SK-N-SH (cell line): ENCODE data around the gene MUC22. TPM values are rescaled to one million over a fixed set of nuclear protein-coding genes. Genes with fewer than 3 reads are reported as not detected.

Experiments
- CTCF ChIA-PET: fragments of 300-600, 350-600 bp; formaldehyde crosslinking; extraction: SDS; loops from one replicate; lab custom pipeline; 2021; lab: Yijun Ruan, JAX
- POLR2A ChIA-PET: fragments of 350-600 bp; sonication (Branson Sonifier 250); formaldehyde crosslinking; extraction: SDS; loops from one replicate; lab custom pipeline; 2020; ENCODE audit warnings: antibody characterized with exemption, inconsistent platforms; lab: Yijun Ruan, JAX
- DNase-seq: peaks from one replicate; pipeline ENCODE4 v3.0.0; 2012
- H2AFZ ChIP-seq: fragments of 200-600 bp; sonication (generic); 2 replicates; pipeline ENCODE4 v1.8.1; 2016; ENCODE audit warnings: antibody characterized with exemption, mild to moderate bottlenecking, low read depth
- H3F3A ChIP-seq: fragments of 200-600 bp; sonication (generic); replicated peaks from 2 replicates; pipeline ENCODE3; 2016; ENCODE audit warnings: antibody characterized with exemption, mild to moderate bottlenecking; ENCODE audit not compliant: insufficient read depth
- H3K27ac ChIP-seq, 2 experiments: fragments of 200-500 bp in 1 of 2; fragments of 200-600 bp in 1 of 2; sonication (Bioruptor generic) in 1 of 2; sonication (generic), shearing (Covaris generic) in 1 of 2; 2 replicates each; pipeline versions ENCODE4 v1.5.1 to v1.6.1; 2014 to 2016; ENCODE audit warnings: low read depth in 2 of 2, inconsistent platforms in 1 of 2, low read length in 1 of 2, mild to moderate bottlenecking in 1 of 2, mixed read lengths in 1 of 2
- H3K27me3 ChIP-seq: fragments of 200-600 bp; sonication (generic), shearing (Covaris generic); 2 replicates; pipeline ENCODE4 v1.6.1; 2016; ENCODE audit warnings: mixed run types; ENCODE audit not compliant: insufficient read depth
- H3K36me3 ChIP-seq, 2 experiments: fragments of 200-500 bp in 1 of 2; fragments of 200-600 bp in 1 of 2; sonication (Bioruptor generic) in 1 of 2; sonication (generic) in 1 of 2; replicated peaks in 1 of 2; 2 replicates each; pipeline versions ENCODE3 to v1.5.1; 2014 to 2016; ENCODE audit warnings: low read length in 1 of 2, mild to moderate bottlenecking in 1 of 2; ENCODE audit not compliant: insufficient read depth in 2 of 2, control insufficient read depth in 1 of 2
- H3K4me1 ChIP-seq, 2 experiments: fragments of 200-500 bp in 1 of 2; fragments of 200-600 bp in 1 of 2; sonication (Bioruptor generic) in 1 of 2; sonication (generic), shearing (Covaris generic) in 1 of 2; 2 replicates each; pipeline versions ENCODE4 v1.5.1 to v1.6.1; 2014 to 2016; ENCODE audit warnings: low read depth in 1 of 2, low read length in 1 of 2, mixed run types in 1 of 2; ENCODE audit not compliant: insufficient read depth in 2 of 2, control insufficient read depth in 1 of 2
- H3K4me2 ChIP-seq: fragments of 200-600 bp; sonication (generic), shearing (Covaris generic); 2 replicates; pipeline ENCODE4 v1.6.1; 2017; ENCODE audit warnings: mixed run types
- H3K4me3 ChIP-seq, 2 experiments: fragments of 200-500 bp in 1 of 2; fragments of 200-600 bp in 1 of 2; sonication (Bioruptor generic) in 1 of 2; sonication (generic), shearing (Covaris generic) in 1 of 2; 2 replicates each; pipeline versions ENCODE4 v1.5.1 to v1.8.1; 2014 to 2016; ENCODE audit warnings: low read depth in 2 of 2, inconsistent platforms in 1 of 2, low read length in 1 of 2, mild to moderate bottlenecking in 1 of 2, mixed read lengths in 1 of 2, moderate library complexity in 1 of 2
- H3K79me2 ChIP-seq: fragments of 200-600 bp; sonication (generic); 2 replicates; pipeline ENCODE4 v1.8.1; 2017; ENCODE audit warnings: mild to moderate bottlenecking; ENCODE audit not compliant: insufficient read depth
- H3K9ac ChIP-seq: fragments of 200-600 bp; sonication (generic); 2 replicates; pipeline ENCODE4 v1.6.1; 2017; ENCODE audit warnings: mixed run types
- H3K9me2 ChIP-seq: fragments of 200-600 bp; sonication (generic); 2 replicates; pipeline ENCODE4 v1.6.1; 2017; ENCODE audit warnings: mixed run types
- H3K9me3 ChIP-seq: fragments of 200-600 bp; sonication (generic); 2 replicates; pipeline ENCODE4 v1.6.1; 2017; ENCODE audit warnings: mixed run types, mild to moderate bottlenecking, moderate library complexity
- H4K20me1 ChIP-seq: fragments of 200-600 bp; sonication (generic); 2 replicates; pipeline ENCODE4 v1.6.1; 2017; ENCODE audit warnings: mild to moderate bottlenecking, mixed run types; ENCODE audit not compliant: insufficient read depth
- EZH2phosphoT487 ChIP-seq: fragments of 200-600 bp; sonication (generic); IDR thresholded peaks from 2 replicates; pipeline ENCODE4 v1.6.1; 2017; ENCODE audit warnings: low read depth, mixed run types, mild to moderate bottlenecking, antibody characterized with exemption, moderate library complexity, borderline replicate concordance
- FOSL2 ChIP-seq: IDR thresholded peaks from 2 replicates; pipeline ENCODE4 v1.4.0; 2012; ENCODE audit warnings: low read depth, mild to moderate bottlenecking, moderate library complexity, borderline replicate concordance
- FOXJ3 ChIP-seq: sonication (generic); formaldehyde crosslinking; IDR thresholded peaks from 2 replicates; pipeline ENCODE4 v1.5.1; 2020; ENCODE audit warnings: mild to moderate bottlenecking, missing genetic modification reagents
- FOXM1 ChIP-seq: IDR thresholded peaks from 2 replicates; pipeline ENCODE4 v1.4.0; 2012; ENCODE audit warnings: low read depth, mild to moderate bottlenecking
- GABPA ChIP-seq: IDR thresholded peaks from 2 replicates; pipeline ENCODE4 v1.4.0; 2012; ENCODE audit warnings: low read depth, mild to moderate bottlenecking
- GATA2 ChIP-seq: sonication (generic); formaldehyde crosslinking; IDR thresholded peaks from 2 replicates; pipeline ENCODE4 v1.5.0; 2020; ENCODE audit warnings: mild to moderate bottlenecking, missing genetic modification reagents
- MAX ChIP-seq: IDR thresholded peaks from 2 replicates; pipeline ENCODE4 v1.4.0; 2012; ENCODE audit warnings: low read depth
- MEF2A ChIP-seq: IDR thresholded peaks from 2 replicates; pipeline ENCODE4 v1.4.0; 2012; ENCODE audit warnings: low read depth, borderline replicate concordance
- MXI1 ChIP-seq: IDR thresholded peaks from 2 replicates; pipeline ENCODE4 v1.6.1; 2012; ENCODE audit warnings: mild to moderate bottlenecking, low read depth, low read length, improper control_type of control experiment
- NFIC ChIP-seq: IDR thresholded peaks from 2 replicates; pipeline ENCODE4 v1.4.0; 2012; ENCODE audit warnings: borderline replicate concordance
- NRF1 ChIP-seq: IDR thresholded peaks from 2 replicates; pipeline ENCODE4 v1.6.1; 2012; ENCODE audit warnings: low read depth, mild to moderate bottlenecking, low read length
- POLR2AphosphoS5 ChIP-seq: IDR thresholded peaks from 2 replicates; pipeline ENCODE4 v1.6.1; 2012; ENCODE audit warnings: low read depth, low read length
- RAD21 ChIP-seq: IDR thresholded peaks from 2 replicates; pipeline ENCODE4 v1.6.1; 2012; ENCODE audit warnings: mild to moderate bottlenecking, low read length
- RCOR1 ChIP-seq: fragments of 150-350 bp; IDR thresholded peaks from 2 replicates; pipeline ENCODE4 v1.6.1; 2017; ENCODE audit warnings: antibody characterized with exemption, low read length
- RXRA ChIP-seq: IDR thresholded peaks from 2 replicates; pipeline ENCODE4 v1.4.0; 2012; ENCODE audit warnings: low read depth, mild to moderate bottlenecking, borderline replicate concordance
- SIN3A ChIP-seq: IDR thresholded peaks from 2 replicates; pipeline ENCODE4 v1.6.1; 2012; ENCODE audit warnings: low read depth, mild to moderate bottlenecking, low read length, moderate library complexity, borderline replicate concordance
- YY1 ChIP-seq: IDR thresholded peaks from 2 replicates; pipeline ENCODE4 v1.4.0; 2012; ENCODE audit warnings: low read depth, mild to moderate bottlenecking
- WGBS: methylation state at CpG from one replicate; pipeline ENCODE4 v1.1.6; 2017; ENCODE audit warnings: low lambda C conversion rate; 5-methylcytosine and 5-hydroxymethylcytosine counted together
- polyA plus RNA-seq, 3 experiments: library from polyadenylated mRNA; depleted of rRNA; stranded (reverse); fragments of >200 nt; gene quantifications; 2 replicates each; pipeline ENCODE4 v1.2.3, GENCODE V29; 2012
- TF ChIP-seq, protein P1 (sequence below): IDR thresholded peaks from 2 replicates; pipeline ENCODE4 v1.4.0; 2012; ENCODE audit warnings: low read depth, borderline replicate concordance
- TF ChIP-seq, protein P2 (sequence below): IDR thresholded peaks from 2 replicates; pipeline ENCODE4 v1.4.0; 2012; ENCODE audit warnings: low read depth, borderline replicate concordance

MUC22 gene
- polyA plus RNA-seq, 1 of the 3 experiments (the other 2 are of a cell fraction), result 0.12 TPM

- no peaks in the 10 kb centered on the region for H3K79me2 ChIP-seq
- H4K20me1 ChIP-seq, result no peaks in the 10 kb centered on the region
- H3K4me2 ChIP-seq, result no peak overlapping the region
- peaks cover 0 to 3% of the 10 kb centered on the region in 2 experiments; a peak in 2 of 4 replicates for H3K4me1 ChIP-seq
- no peak overlapping the region for H3K9ac ChIP-seq
- ChIA-PET POLR2A (no interaction called here), CTCF (interaction anchor here (0.6 to 2.4 kb wide), 3 partner anchors 30 to 75 kb away, joined by 3 to 7 read pairs (median 3); no protein-coding TSS in a partner anchor)
- no peak overlapping the region for H2AFZ ChIP-seq
- H3K9me3 ChIP-seq, result no peaks in the 10 kb centered on the region
- H3K27ac ChIP-seq, result no peak overlapping the region
- no peak overlapping the region for H3K4me3 ChIP-seq
- H3K36me3 ChIP-seq, result no peaks in the 10 kb centered on the region
- no peak for DNase-seq
- no peaks in the 10 kb centered on the region for H3K9me2 ChIP-seq
- no peaks in the 10 kb centered on the region for H3K27me3 ChIP-seq
- peaks cover 21% of the 10 kb centered on the region for H3F3A ChIP-seq
- no peak for TF ChIP-seq EZH2phosphoT487
- no peak for TF ChIP-seq SIN3A
- TF ChIP-seq MXI1, result no peak
- TF ChIP-seq NFIC, result no peak
- no peak for TF ChIP-seq GABPA
- no peak for TF ChIP-seq FOXJ3 (CRISPR knock-in tag)
- no peak for TF ChIP-seq GATA2 (CRISPR knock-in tag)
- TF ChIP-seq MEF2A, result no peak
- no peak for TF ChIP-seq RAD21
- TF ChIP-seq FOXM1, result no peak
- TF ChIP-seq, protein P1, sequence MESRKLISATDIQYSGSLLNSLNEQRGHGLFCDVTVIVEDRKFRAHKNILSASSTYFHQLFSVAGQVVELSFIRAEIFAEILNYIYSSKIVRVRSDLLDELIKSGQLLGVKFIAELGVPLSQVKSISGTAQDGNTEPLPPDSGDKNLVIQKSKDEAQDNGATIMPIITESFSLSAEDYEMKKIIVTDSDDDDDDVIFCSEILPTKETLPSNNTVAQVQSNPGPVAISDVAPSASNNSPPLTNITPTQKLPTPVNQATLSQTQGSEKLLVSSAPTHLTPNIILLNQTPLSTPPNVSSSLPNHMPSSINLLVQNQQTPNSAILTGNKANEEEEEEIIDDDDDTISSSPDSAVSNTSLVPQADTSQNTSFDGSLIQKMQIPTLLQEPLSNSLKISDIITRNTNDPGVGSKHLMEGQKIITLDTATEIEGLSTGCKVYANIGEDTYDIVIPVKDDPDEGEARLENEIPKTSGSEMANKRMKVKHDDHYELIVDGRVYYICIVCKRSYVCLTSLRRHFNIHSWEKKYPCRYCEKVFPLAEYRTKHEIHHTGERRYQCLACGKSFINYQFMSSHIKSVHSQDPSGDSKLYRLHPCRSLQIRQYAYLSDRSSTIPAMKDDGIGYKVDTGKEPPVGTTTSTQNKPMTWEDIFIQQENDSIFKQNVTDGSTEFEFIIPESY, result no peak
- no peak for TF ChIP-seq MAX
- TF ChIP-seq NRF1, result no peak
- no peak for TF ChIP-seq FOSL2
- no peak for TF ChIP-seq YY1
- TF ChIP-seq POLR2AphosphoS5, result no peak
- TF ChIP-seq, protein P2, sequence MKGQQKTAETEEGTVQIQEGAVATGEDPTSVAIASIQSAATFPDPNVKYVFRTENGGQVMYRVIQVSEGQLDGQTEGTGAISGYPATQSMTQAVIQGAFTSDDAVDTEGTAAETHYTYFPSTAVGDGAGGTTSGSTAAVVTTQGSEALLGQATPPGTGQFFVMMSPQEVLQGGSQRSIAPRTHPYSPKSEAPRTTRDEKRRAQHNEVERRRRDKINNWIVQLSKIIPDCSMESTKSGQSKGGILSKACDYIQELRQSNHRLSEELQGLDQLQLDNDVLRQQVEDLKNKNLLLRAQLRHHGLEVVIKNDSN, result no peak
- no peak for TF ChIP-seq RXRA
- TF ChIP-seq RCOR1, result no peak
- WGBS, result 74% methylated on average over 4 of the region's 4 CpGs
These were observed 5.5 kb upstream of the MUC22 start for GRCh38 chr6:31004794-31005193.
